GM23338 (cell line): ENCODE measurements around the gene ETFB. TPM values are rescaled to one million over a fixed set of nuclear protein-coding genes. Genes with fewer than 3 reads are reported as not detected.

Experiments used
- ATAC-seq: fragments of 200-7000 bp; cut with Tn5 transposase; 3 replicates; pipeline ENCODE4 v1.9.1; 2020
- DNase-seq: peaks from one replicate; pipeline ENCODE4 v3.0.0-alpha.2; 2015; ENCODE audit warnings: low spot score
- H2AFZ ChIP-seq: fragments of 200-600 bp; sonication (generic); 2 replicates; pipeline ENCODE4 v1.8.0; 2016; ENCODE audit warnings: antibody characterized with exemption, mild to moderate bottlenecking, moderate library complexity
- H3F3A ChIP-seq: fragments of 200-600 bp; sonication (generic); replicated peaks from 2 replicates; pipeline ENCODE4 v1.8.0; 2017; ENCODE audit warnings: antibody characterized with exemption, mixed run types, low read depth
- H3K27ac ChIP-seq: fragments of 200-600 bp; sonication (generic); 2 replicates; pipeline ENCODE4 v1.6.1; 2016; ENCODE audit warnings: low read depth
- H3K27me3 ChIP-seq: fragments of 200-600 bp; sonication (generic); 2 replicates; pipeline ENCODE4 v1.8.0; 2016; ENCODE audit warnings: mild to moderate bottlenecking, mixed run types, moderate library complexity; ENCODE audit not compliant: insufficient read depth
- H3K36me3 ChIP-seq: fragments of 200-600 bp; sonication (generic); 2 replicates; pipeline ENCODE4 v1.8.0; 2016; ENCODE audit warnings: mild to moderate bottlenecking; ENCODE audit not compliant: insufficient read depth
- H3K4me1 ChIP-seq: fragments of 200-600 bp; sonication (generic); 2 replicates; pipeline ENCODE4 v1.8.0; 2016; ENCODE audit warnings: mild to moderate bottlenecking, moderate library complexity; ENCODE audit not compliant: insufficient read depth
- H3K4me2 ChIP-seq: fragments of 200-600 bp; sonication (generic); 2 replicates; pipeline ENCODE4 v1.7.1; 2017; ENCODE audit warnings: mixed run types
- H3K4me3 ChIP-seq: fragments of 200-600 bp; sonication (generic); 2 replicates; pipeline ENCODE4 v1.6.1; 2016; ENCODE audit warnings: mixed run types
- H3K79me2 ChIP-seq: fragments of 200-600 bp; sonication (generic); replicated peaks from 2 replicates; pipeline ENCODE4 v1.8.0; 2017; ENCODE audit warnings: mild to moderate bottlenecking; ENCODE audit not compliant: insufficient read depth
- H3K9me2 ChIP-seq: fragments of 200-600 bp; sonication (generic); 2 replicates; pipeline ENCODE4 v1.8.0; 2017; ENCODE audit not compliant: insufficient read depth
- H4K20me1 ChIP-seq: fragments of 200-600 bp; sonication (generic); replicated peaks from 2 replicates; pipeline ENCODE4 v1.8.0; 2017; ENCODE audit warnings: mild to moderate bottlenecking; ENCODE audit not compliant: insufficient read depth
- H3K27ac Mint-ChIP-seq: 2 replicates; pipeline ENCODE4 v1.8.0; 2020; ENCODE audit warnings: inconsistent platforms, mild to moderate bottlenecking, moderate library complexity, mixed read lengths
- H3K27me3 Mint-ChIP-seq: 3 replicates; pipeline ENCODE4 v1.8.0; 2022; ENCODE audit warnings: low read depth, mild to moderate bottlenecking, moderate library complexity, mixed read lengths, inconsistent platforms; ENCODE audit not compliant: insufficient read depth, poor library complexity
- H3K36me3 Mint-ChIP-seq: 3 replicates; pipeline ENCODE4 v1.8.0; 2021; ENCODE audit warnings: low read depth, mild to moderate bottlenecking, inconsistent platforms, moderate library complexity, mixed read lengths
- H3K4me1 Mint-ChIP-seq: 3 replicates; pipeline ENCODE4 v1.8.0; 2020; ENCODE audit warnings: mild to moderate bottlenecking, inconsistent platforms, mixed read lengths
- H3K4me3 Mint-ChIP-seq: 3 replicates; pipeline ENCODE4 v1.8.0; 2021; ENCODE audit warnings: moderate library complexity, mild to moderate bottlenecking, inconsistent platforms, mixed read lengths
- H3K9me3 Mint-ChIP-seq: 3 replicates; pipeline ENCODE4 v1.8.0; 2020; ENCODE audit warnings: moderate library complexity, mild to moderate bottlenecking, inconsistent platforms, mixed read lengths
- CREB1 ChIP-seq: fragments of 250-450 bp; sonication (Bioruptor Pico); IDR thresholded peaks from 2 replicates; pipeline ENCODE4 v1.5.0; 2020; ENCODE audit warnings: low read depth, mild to moderate bottlenecking, moderate library complexity
- CTCF ChIP-seq, 2 experiments: fragments of 200-600 bp in 1 of 2; sonication (generic) in 1 of 2; conservative IDR thresholded peaks; 2 replicates each; pipeline versions ENCODE4 v1.5.1 to v1.6.1; 2016 to 2017; ENCODE audit warnings: antibody characterized with exemption in 2 of 2, low read depth in 2 of 2, mild to moderate bottlenecking in 2 of 2, moderate library complexity in 1 of 2
- EZH2 ChIP-seq: fragments of 200-600 bp; sonication (generic); IDR thresholded peaks from one replicate; pipeline ENCODE4 v1.8.0; 2017; ENCODE audit warnings: antibody characterized with exemption, mild to moderate bottlenecking, low read depth; ENCODE audit not compliant: unreplicated experiment
- EZH2phosphoT487 ChIP-seq: fragments of 200-600 bp; sonication (generic); IDR thresholded peaks from one replicate; pipeline ENCODE4 v1.8.1; 2018; ENCODE audit warnings: antibody characterized with exemption; ENCODE audit not compliant: unreplicated experiment
- JUNB ChIP-seq: IDR thresholded peaks from one replicate; pipeline ENCODE4 v1.6.1; 2016; ENCODE audit warnings: antibody characterized with exemption; ENCODE audit not compliant: unreplicated experiment
- POLR2AphosphoS5 ChIP-seq: IDR thresholded peaks from 2 replicates; pipeline ENCODE4 v1.6.1; 2016; ENCODE audit warnings: antibody characterized with exemption, low read depth
- ZNF114 ChIP-seq: fragments of 250-450 bp; sonication (Bioruptor Pico); IDR thresholded peaks from 2 replicates; pipeline ENCODE4 v1.5.0; 2020; ENCODE audit warnings: mild to moderate bottlenecking, moderate library complexity
- ZNF331 ChIP-seq: fragments of 250-450 bp; sonication (Bioruptor Pico); IDR thresholded peaks from 2 replicates; pipeline ENCODE4 v1.5.0; 2020; ENCODE audit warnings: low read depth, mild to moderate bottlenecking, moderate library complexity
- ZNF462 ChIP-seq: fragments of 250-450 bp; sonication (Bioruptor Pico); IDR thresholded peaks from 2 replicates; pipeline ENCODE4 v1.5.0; 2020; ENCODE audit warnings: mild to moderate bottlenecking, moderate library complexity
- polyA plus RNA-seq: library from polyadenylated mRNA; unstranded; fragments of >200 nt; fragmentation: Nextera tagmentation; extraction: Ambion mirVana; gene quantifications from 2 replicates; pipeline ENCODE4 v1.2.1, GENCODE V29; 2016
- total RNA-seq: library from RNA; depleted of rRNA; stranded (reverse); fragments of >200 nt; shearing (Covaris generic); gene quantifications from 2 replicates; pipeline ENCODE4 v1.2.3, GENCODE V29; 2014

Gene ETFB
- total and polyA plus RNA-seq, 2 experiments from 2014 or later = 37.3 to 63.4 TPM

- DNase-seq = peak; percentile 79
- Histone ChIP-seq H2AFZ (peak overlapping the region; percentile 23), H3K27me3 (no peaks in the 10 kb centered on the region), H4K20me1 (no peaks in the 10 kb centered on the region), H3K4me1 (peaks cover 31% of the 10 kb centered on the region), H3K4me3 (no peak overlapping the region), H3K36me3 (peaks cover 5% of the 10 kb centered on the region), H3K27ac (peak overlapping the region; percentile 17), H3F3A (peaks cover 4% of the 10 kb centered on the region; the same call in 1 of the 2 replicates), H3K9me2 (no peaks in the 10 kb centered on the region), H3K79me2 (no peaks in the 10 kb centered on the region), H3K4me2 (no peak overlapping the region)
- TF ChIP-seq ZNF331 (CRISPR knock-in tag) (no peak), POLR2AphosphoS5 (no peak), CTCF (conservative IDR thresholded peaks at IDR 0.05; ENCODE audit: low read depth in 2 of 2) (peak; percentile 55 to 74), EZH2phosphoT487 (no peak)
- peaks cover 31% of the 10 kb centered on the region for H3K4me1 Mint-ChIP-seq
- peak; percentile 79 for ATAC-seq
- peaks cover 44% of the 10 kb centered on the region for H3K36me3 Mint-ChIP-seq
- H3K4me3 Mint-ChIP-seq = no peak overlapping the region
- peaks cover 38% of the 10 kb centered on the region for H3K9me3 Mint-ChIP-seq
- H3K27ac Mint-ChIP-seq = peak overlapping the region; percentile 90
- peaks cover 11% of the 10 kb centered on the region for H3K27me3 Mint-ChIP-seq
Measured at GRCh38 chr19:51407511-51408131, 41.4 kb upstream of the ETFB start.

- Histone ChIP-seq H3K27ac (no peak overlapping the region), H2AFZ (no peak overlapping the region), H3K9me2 (no peaks in the 10 kb centered on the region), H3K4me1 (no peaks in the 10 kb centered on the region), H3K4me2 (no peak overlapping the region), H3K36me3 (peaks cover 12% of the 10 kb centered on the region), H3K79me2 (0 out of 2 replicates have a peak, but pooled peaks cover 3% of the 10 kb centered on the region), H3F3A (no peaks in the 10 kb centered on the region), H4K20me1 (no peaks in the 10 kb centered on the region), H3K27me3 (no peaks in the 10 kb centered on the region), H3K4me3 (no peak overlapping the region)
- Mint-ChIP-seq H3K27me3 (peaks cover 6% of the 10 kb centered on the region), H3K4me3 (no peak overlapping the region), H3K9me3 (peaks cover 58% of the 10 kb centered on the region), H3K27ac (no peak overlapping the region), H3K4me1 (peaks cover 6% of the 10 kb centered on the region; the same call in 2 of the 3 replicates), H3K36me3 (peaks cover 68% of the 10 kb centered on the region)
- no peak for DNase-seq
- no peak for ATAC-seq
- TF ChIP-seq EZH2 (no peak), EZH2phosphoT487 (no peak), POLR2AphosphoS5 (no peak), ZNF114 (CRISPR knock-in tag) (no peak), JUNB (no peak), ZNF331 (CRISPR knock-in tag) (no peak), ZNF462 (CRISPR knock-in tag) (no peak), CTCF (conservative IDR thresholded peaks at IDR 0.05; ENCODE audit: low read depth in 2 of 2) (no peak), CREB1 (no peak)
Measured at GRCh38 chr19:51402117-51402516, 35.9 kb upstream of the ETFB start.
